Neural crest cell (in vitro differentiated cells): Measurements from ENCODE around the gene LAMC2. TPM values are rescaled to one million over a fixed set of nuclear protein-coding genes. Genes with fewer than 3 reads are reported as not detected.

ENCODE experiments used
- DNase-seq: peaks from one replicate; pipeline ENCODE4 v3.0.0; 2021; ENCODE audit warnings: low read depth, mixed read lengths, low spot score
- H3K27ac Mint-ChIP-seq: one replicate; pipeline ENCODE4 v1.8.0; 2021; ENCODE audit warnings: mild to moderate bottlenecking, mixed read lengths; ENCODE audit not compliant: unreplicated experiment
- H3K27me3 Mint-ChIP-seq: 2 replicates; pipeline ENCODE4 v1.8.0; 2021; ENCODE audit warnings: low read depth, mild to moderate bottlenecking, mixed read lengths
- H3K36me3 Mint-ChIP-seq: 2 replicates; pipeline ENCODE4 v1.8.0; 2021; ENCODE audit warnings: low read depth, mild to moderate bottlenecking, mixed read lengths
- H3K4me1 Mint-ChIP-seq: 2 replicates; pipeline ENCODE4 v1.8.0; 2021; ENCODE audit warnings: mixed read lengths
- H3K4me3 Mint-ChIP-seq: one replicate; pipeline ENCODE4 v1.8.0; 2021; ENCODE audit warnings: mild to moderate bottlenecking, mixed read lengths
- H3K9me3 Mint-ChIP-seq: 2 replicates; pipeline ENCODE4 v1.8.0; 2021; ENCODE audit warnings: mixed read lengths
- total RNA-seq: library from RNA; stranded (reverse); gene quantifications from 2 replicates; pipeline ENCODE4 v1.2.1, GENCODE V29; 2021
- TF ChIP-seq, protein P1 (sequence below): fragments of 200-600 bp; sonication (generic); conservative IDR thresholded peaks from 2 replicates; pipeline ENCODE4 v1.5.0; 2021; ENCODE audit warnings: antibody characterized with exemption, mild to moderate bottlenecking

LAMC2 gene
- total RNA-seq, 1 donor from 2014 or later: not detected

DNA sequence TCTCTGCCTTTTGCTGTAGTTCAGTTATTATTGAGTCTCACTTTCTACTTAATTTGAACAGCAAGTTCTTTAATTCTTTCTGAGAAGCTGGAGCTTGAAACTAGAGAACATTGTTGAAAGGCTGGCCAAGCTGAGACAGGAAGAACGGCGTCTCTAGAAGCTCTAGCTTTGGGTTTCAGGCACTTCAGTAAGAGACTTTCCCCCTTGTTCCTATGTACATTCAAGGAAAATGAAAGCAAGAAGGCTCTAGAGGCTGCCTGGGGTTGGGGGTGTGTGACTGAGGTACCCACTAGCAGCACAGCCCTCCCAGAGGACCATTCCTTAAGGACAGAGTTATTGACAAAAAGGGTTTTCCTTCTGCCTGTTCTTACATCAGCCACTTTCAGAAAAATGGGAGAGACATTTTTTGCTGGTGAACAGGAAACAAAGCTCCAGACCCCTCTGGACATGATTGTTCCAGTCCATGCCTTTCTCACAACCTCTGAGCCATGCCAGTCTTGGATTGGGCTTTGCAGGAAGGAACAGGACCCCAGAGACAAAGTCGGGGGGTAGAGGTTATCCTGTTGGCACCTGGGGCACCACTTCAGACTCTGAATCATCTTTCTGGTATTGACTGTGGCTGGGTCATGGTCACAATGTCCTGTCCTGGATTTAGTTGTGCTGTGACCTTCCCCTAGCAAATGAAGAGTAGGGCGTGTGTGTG, 63.1 kb downstream of the LAMC2 start:
- no peaks in the 10 kb centered on the region for H3K4me1 Mint-ChIP-seq
- DNase-seq: no peak
- H3K9me3 Mint-ChIP-seq: peaks cover 3% of the 10 kb centered on the region
- no peak overlapping the region for H3K27ac Mint-ChIP-seq
- peaks cover 2% of the 10 kb centered on the region for H3K36me3 Mint-ChIP-seq
- H3K4me3 Mint-ChIP-seq: no peak overlapping the region
- TF ChIP-seq, protein P1, sequence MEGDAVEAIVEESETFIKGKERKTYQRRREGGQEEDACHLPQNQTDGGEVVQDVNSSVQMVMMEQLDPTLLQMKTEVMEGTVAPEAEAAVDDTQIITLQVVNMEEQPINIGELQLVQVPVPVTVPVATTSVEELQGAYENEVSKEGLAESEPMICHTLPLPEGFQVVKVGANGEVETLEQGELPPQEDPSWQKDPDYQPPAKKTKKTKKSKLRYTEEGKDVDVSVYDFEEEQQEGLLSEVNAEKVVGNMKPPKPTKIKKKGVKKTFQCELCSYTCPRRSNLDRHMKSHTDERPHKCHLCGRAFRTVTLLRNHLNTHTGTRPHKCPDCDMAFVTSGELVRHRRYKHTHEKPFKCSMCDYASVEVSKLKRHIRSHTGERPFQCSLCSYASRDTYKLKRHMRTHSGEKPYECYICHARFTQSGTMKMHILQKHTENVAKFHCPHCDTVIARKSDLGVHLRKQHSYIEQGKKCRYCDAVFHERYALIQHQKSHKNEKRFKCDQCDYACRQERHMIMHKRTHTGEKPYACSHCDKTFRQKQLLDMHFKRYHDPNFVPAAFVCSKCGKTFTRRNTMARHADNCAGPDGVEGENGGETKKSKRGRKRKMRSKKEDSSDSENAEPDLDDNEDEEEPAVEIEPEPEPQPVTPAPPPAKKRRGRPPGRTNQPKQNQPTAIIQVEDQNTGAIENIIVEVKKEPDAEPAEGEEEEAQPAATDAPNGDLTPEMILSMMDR: no peak
- no peaks in the 10 kb centered on the region for H3K27me3 Mint-ChIP-seq

DNA sequence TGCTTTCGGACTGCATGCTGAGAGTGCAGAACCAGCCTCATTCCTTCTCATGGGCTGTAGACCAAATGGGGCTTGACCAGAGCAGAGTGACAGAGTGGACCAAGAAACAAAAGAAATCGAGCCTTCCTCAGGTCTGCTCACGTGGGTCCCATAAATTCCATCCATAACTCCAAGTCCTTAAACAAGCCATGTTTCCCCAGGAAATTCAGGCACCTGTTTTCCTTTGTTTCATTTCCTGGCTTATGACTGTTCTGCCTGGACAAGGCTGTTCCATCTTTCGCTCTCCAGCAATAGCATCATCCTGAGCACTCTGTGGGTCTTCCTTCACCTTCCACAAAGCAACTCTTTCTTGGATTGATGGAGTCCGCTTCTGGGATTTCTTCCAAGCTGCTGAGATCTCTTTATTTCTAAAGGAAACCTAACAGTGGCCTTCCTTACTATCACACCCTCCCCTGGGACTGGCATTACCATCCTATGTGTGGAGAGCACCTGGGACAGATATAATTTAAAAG, 63.9 kb downstream of the LAMC2 start:
- Mint-ChIP-seq H3K36me3 (peaks cover 2% of the 10 kb centered on the region), H3K27ac (no peak overlapping the region), H3K4me3 (no peak overlapping the region), H3K27me3 (no peaks in the 10 kb centered on the region), H3K9me3 (peaks cover 3% of the 10 kb centered on the region), H3K4me1 (no peaks in the 10 kb centered on the region)
- no peak for DNase-seq
- TF ChIP-seq, protein P1: no peak

DNA sequence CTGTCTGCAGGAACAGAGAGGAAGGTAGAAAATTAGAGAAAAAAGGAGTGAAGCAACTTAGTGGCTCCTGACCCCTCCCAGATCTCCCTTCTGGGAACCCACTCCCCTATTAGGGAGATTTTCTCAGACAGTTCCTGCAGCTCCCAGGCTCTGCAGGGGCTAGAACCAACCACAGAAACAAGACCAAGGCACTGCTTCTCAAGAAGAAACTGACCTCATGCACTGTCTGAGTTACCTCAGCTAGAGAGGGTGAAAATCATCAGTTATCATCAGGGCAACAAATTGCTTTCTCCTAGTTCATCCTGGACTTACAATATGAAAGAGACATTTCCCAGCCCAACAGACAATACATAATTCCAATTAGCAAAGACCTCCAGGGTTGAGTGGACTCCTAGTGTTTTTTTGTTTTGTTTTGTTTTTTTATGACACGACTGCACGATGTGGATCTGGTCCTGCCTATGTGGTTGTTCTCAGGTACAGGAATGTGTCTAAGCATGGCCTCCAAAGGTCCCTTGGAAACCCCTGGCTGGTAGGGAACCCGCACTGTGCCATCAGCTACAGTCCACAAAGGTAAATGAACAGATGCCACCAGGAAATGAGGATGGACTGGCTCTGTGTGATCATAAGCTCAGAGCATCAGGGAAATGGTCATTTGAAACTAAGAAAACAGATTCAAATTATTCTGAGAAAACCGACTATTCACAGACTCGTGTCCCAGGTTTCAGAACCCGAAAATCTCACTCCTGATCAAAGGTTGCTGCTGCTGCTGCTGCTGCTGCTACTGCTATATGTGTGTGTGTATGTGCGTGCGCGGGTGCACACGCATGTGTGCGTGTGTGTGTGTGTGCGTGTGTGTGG, 65.3 kb downstream of the LAMC2 start:
- Mint-ChIP-seq H3K36me3 (peaks cover 2% of the 10 kb centered on the region), H3K27ac (no peak overlapping the region), H3K4me1 (no peaks in the 10 kb centered on the region), H3K4me3 (no peak overlapping the region), H3K27me3 (no peaks in the 10 kb centered on the region), H3K9me3 (peaks cover 3% of the 10 kb centered on the region)
- DNase-seq: no peak
- TF ChIP-seq, protein P1: no peak

DNA sequence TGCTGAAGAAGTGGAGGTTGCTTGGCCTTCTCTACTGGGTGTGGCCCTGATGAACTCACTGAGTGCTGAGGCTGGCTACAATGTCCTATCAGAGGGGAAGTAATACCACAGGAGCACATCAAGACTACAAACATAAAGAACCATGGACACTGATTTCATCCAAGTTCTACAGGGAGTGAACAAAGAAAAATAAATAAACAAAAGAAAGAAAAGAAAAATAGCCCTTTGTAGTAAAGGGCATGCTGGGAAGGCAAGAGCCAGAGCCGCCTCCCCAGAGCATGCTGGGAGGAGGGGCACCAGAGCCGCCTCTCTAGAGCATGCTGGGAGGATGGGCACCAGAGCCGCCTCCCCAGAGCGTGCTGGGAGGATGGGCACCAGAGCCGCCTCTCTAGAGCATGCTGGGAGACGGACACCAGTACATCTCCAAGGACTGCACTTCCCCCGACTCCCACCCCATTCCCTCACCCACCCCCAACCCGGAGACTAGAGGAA, 65.9 kb downstream of the LAMC2 start:
- Mint-ChIP-seq H3K9me3 (peaks cover 3% of the 10 kb centered on the region), H3K27me3 (no peaks in the 10 kb centered on the region), H3K4me3 (no peak overlapping the region), H3K4me1 (no peaks in the 10 kb centered on the region), H3K36me3 (peaks cover 2% of the 10 kb centered on the region), H3K27ac (no peak overlapping the region)
- no peak for DNase-seq
- TF ChIP-seq, protein P1: no peak

DNA sequence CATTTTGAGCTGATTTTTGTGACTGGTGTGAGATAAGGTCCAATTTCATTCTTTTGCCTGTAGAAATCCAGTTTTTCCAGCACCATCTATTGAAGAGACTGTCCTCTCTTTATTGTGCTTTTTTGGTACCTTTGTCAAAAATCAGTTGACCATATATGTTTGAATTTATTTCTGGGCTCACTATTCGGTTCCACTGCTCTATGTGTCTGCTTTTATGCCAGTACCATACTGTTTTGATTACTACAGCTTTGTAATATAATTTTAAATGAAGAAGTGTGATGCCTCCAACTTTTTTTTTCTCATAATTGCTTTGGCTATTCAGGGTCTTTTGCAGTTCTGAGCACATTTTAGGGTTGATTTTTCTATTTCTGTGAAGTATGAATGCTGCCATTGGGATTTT, 69.0 kb downstream of the LAMC2 start:
- TF ChIP-seq, protein P1: no peak
- H3K36me3 Mint-ChIP-seq: peaks cover 2% of the 10 kb centered on the region
- no peaks in the 10 kb centered on the region for H3K4me1 Mint-ChIP-seq
- H3K9me3 Mint-ChIP-seq: peaks cover 1% of the 10 kb centered on the region
- no peak overlapping the region for H3K27ac Mint-ChIP-seq
- no peak overlapping the region for H3K4me3 Mint-ChIP-seq
- DNase-seq: no peak
- H3K27me3 Mint-ChIP-seq: no peaks in the 10 kb centered on the region
